GM18507 (cell line): ENCODE measurements around the gene RAPGEF6.
"Not testable (repeated sequence)": the region's sequence is repeated elsewhere in the genome, so short reads cannot be mapped to it uniquely, and the experiment has no call there.

Source experiments
- DNase-seq: peaks from one replicate; pipeline ENCODE4 v3.0.0; 2011; ENCODE audit warnings: low read depth; ENCODE audit not compliant: insufficient read length; ENCODE audit errors: extremely low spot score
- FAIRE-seq: peaks from 2 replicates; lab custom pipeline; 2011; peaks lifted over from hg19 to GRCh38; lab: Jason Lieb, UNC

The RAPGEF6 gene

GRCh38 chr5:131406975-131407638 lies 227.9 kb downstream of the RAPGEF6 start:
- FAIRE-seq (no peak), DNase-seq (no peak)

GRCh38 chr5:131406076-131406475 lies 229.0 kb downstream of the RAPGEF6 start:
- FAIRE-seq = no peak
- no peak for DNase-seq

GRCh38 chr5:131405674-131406073 lies 229.4 kb downstream of the RAPGEF6 start:
- DNase-seq (no peak), FAIRE-seq (no peak)

- no peak for DNase-seq
- no peak for FAIRE-seq
Measured at GRCh38 chr5:131400585-131400984, 234.4 kb downstream of the RAPGEF6 start.

GRCh38 chr5:131399007-131399406 lies 236.0 kb downstream of the RAPGEF6 start:
- DNase-seq, FAIRE-seq: not testable (repeated sequence)

- no peak for FAIRE-seq
- DNase-seq = no peak
Measured at GRCh38 chr5:131396630-131397273, 238.3 kb downstream of the RAPGEF6 start.

- DNase-seq = no peak
- FAIRE-seq = peak; percentile 89
Measured at GRCh38 chr5:131396015-131396414, 239.0 kb downstream of the RAPGEF6 start.

GRCh38 chr5:131394128-131394527 lies 240.9 kb downstream of the RAPGEF6 start:
- FAIRE-seq = peak; percentile 96
- DNase-seq = no peak

- no peak for FAIRE-seq
- no peak for DNase-seq
Measured at GRCh38 chr5:131393498-131393968, 241.5 kb downstream of the RAPGEF6 start.

GRCh38 chr5:131392466-131393095 lies 242.4 kb downstream of the RAPGEF6 start:
- FAIRE-seq = peak; percentile 49

GRCh38 chr5:131389869-131390265 lies 245.2 kb downstream of the RAPGEF6 start:
- no peak for DNase-seq
- no peak for FAIRE-seq

More at GRCh38 chr5:131392466-131393095, 242.4 kb downstream of the RAPGEF6 start:
- no peak for DNase-seq

GRCh38 chr5:131389096-131389868 lies 245.7 kb downstream of the RAPGEF6 start:
- FAIRE-seq = peak; percentile 47
- DNase-seq = no peak

- DNase-seq (no peak), FAIRE-seq (no peak)
Measured at GRCh38 chr5:131387255-131387654, 247.8 kb downstream of the RAPGEF6 start.

- no peak for DNase-seq
- FAIRE-seq = no peak
Measured at GRCh38 chr5:131386779-131387178, 248.2 kb downstream of the RAPGEF6 start.

- DNase-seq = no peak
- no peak for FAIRE-seq
Measured at GRCh38 chr5:131386124-131386523, 248.9 kb downstream of the RAPGEF6 start.

- FAIRE-seq = no peak
- no peak for DNase-seq
Measured at GRCh38 chr5:131384616-131385214, 250.3 kb downstream of the RAPGEF6 start.

- FAIRE-seq (no peak), DNase-seq (no peak)
Measured at GRCh38 chr5:131384173-131384572, 250.9 kb downstream of the RAPGEF6 start.

- peak; percentile 94 for FAIRE-seq
Measured at GRCh38 chr5:131382407-131383395, 252.3 kb downstream of the RAPGEF6 start.

More at GRCh38 chr5:131382407-131383395, 252.3 kb downstream of the RAPGEF6 start:
- DNase-seq = peak; percentile 28
